ENCODE results near the gene C17orf78. TPM values are rescaled to one million over a fixed set of nuclear protein-coding genes. Genes with fewer than 3 reads are reported as not detected.

The C17orf78 gene
- total and polyA plus RNA-seq, 2 of the 13 experiments (the other 11 are each of a cell fraction or from before 2014, with no cell fraction given), result not detected

DNA sequence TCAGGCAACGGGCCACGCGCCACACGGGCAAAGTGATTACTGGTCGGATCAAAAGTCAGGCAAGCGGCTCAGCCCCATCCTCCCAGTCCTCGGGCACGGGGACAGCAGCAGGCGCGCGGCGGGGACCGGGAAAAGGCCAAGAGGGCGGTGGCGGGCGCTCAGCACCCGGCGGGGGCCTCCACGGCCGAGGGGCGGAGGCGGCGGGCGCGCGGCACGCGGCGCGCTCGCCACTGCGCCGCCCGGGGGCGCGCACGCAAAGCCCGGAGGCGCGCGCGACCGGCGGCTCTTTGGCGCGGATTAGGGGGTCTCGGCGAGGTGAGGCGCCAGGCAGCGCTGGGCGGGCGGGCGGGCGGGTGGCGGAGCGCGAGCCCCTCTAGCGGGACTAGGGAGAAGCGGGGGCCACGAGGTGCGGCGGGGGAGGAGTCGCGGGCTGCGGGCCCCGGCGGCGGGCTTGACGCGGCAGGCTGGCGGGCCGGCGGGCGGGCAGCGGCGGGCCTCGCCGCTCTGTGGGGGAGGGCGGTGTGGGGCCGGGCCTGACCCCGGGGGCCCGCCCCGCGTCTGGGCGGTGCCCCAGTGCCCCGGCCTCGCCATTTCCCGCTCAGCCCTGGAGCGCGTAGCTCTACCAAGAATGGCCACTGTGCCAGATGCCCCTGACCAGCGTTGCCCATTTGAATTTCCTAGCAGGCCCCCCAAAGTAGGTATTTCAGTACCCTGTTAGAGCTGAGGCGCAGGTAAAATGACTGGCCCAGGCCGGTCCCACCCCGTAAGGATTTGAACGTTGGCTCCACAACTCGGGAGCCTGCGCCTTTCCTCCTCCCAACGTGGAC lies 31.1 kb downstream of the C17orf78 start, which contains the start of the genes ACACA and TADA2A (continued):
- TF ChIP-seq RXRA (CRISPR knock-in tag; IDR thresholded peaks at IDR 0.05) (peak; percentile 52; the same call in 1 of the 2 replicates), ZNF768 (CRISPR knock-in tag; IDR thresholded peaks at IDR 0.05) (peak; percentile 67; the same call in 1 of the 2 replicates), SMAD3 (CRISPR knock-in tag; IDR thresholded peaks at IDR 0.05) (peak; percentile 51; the same call in 1 of the 2 replicates), RBM39 (IDR thresholded peaks at IDR 0.05; ENCODE audit: low read depth, low read length, poor library complexity, severe bottlenecking) (no peak), KDM1A (CRISPR knock-in tag; IDR thresholded peaks at IDR 0.05) (no peak), BCL6 (CRISPR knock-in tag; IDR thresholded peaks at IDR 0.05) (no peak), ZUFSP (CRISPR knock-in tag; IDR thresholded peaks at IDR 0.05; ENCODE audit: borderline replicate concordance) (no peak), ZKSCAN5 (CRISPR knock-in tag; IDR thresholded peaks at IDR 0.05) (no peak), REST (IDR thresholded peaks at IDR 0.05; ENCODE audit: borderline replicate concordance in 1 of 2, low read depth in 1 of 2, low read length in 2 of 2) (peak in 1 of 2 experiments; percentile 43; a peak in 1 of 4 replicates), ZNF552 (CRISPR knock-in tag; IDR thresholded peaks at IDR 0.05; ENCODE audit: borderline replicate concordance) (no peak), SP140L (CRISPR knock-in tag; IDR thresholded peaks at IDR 0.05; ENCODE audit: borderline replicate concordance) (no peak), XBP1 (CRISPR knock-in tag; IDR thresholded peaks at IDR 0.05) (no peak), TBX3 (IDR thresholded peaks at IDR 0.05; ENCODE audit: borderline replicate concordance) (no peak), SP2 (CRISPR knock-in tag; IDR thresholded peaks at IDR 0.05) (no peak), ZNF790 (CRISPR knock-in tag; IDR thresholded peaks at IDR 0.05; ENCODE audit: borderline replicate concordance) (no peak), ZNF274 (CRISPR knock-in tag; IDR thresholded peaks at IDR 0.05) (no peak)
- TF ChIP-seq, protein P1, sequence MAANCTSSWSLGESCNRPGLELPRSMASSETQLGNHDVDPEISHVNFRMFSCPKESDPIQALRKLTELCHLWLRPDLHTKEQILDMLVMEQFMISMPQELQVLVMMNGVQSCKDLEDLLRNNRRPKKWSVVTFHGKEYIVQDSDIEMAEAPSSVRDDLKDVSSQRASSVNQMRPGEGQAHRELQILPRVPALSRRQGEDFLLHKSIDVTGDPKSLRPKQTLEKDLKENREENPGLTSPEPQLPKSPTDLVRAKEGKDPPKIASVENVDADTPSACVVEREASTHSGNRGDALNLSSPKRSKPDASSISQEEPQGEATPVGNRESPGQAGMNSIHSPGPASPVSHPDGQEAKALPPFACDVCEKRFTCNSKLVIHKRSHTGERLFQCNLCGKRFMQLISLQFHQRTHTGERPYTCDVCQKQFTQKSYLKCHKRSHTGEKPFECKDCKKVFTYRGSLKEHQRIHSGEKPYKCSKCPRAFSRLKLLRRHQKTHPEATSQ (CRISPR knock-in tag; IDR thresholded peaks at IDR 0.05; ENCODE audit: borderline replicate concordance), result no peak
- TF ChIP-seq, protein P2, sequence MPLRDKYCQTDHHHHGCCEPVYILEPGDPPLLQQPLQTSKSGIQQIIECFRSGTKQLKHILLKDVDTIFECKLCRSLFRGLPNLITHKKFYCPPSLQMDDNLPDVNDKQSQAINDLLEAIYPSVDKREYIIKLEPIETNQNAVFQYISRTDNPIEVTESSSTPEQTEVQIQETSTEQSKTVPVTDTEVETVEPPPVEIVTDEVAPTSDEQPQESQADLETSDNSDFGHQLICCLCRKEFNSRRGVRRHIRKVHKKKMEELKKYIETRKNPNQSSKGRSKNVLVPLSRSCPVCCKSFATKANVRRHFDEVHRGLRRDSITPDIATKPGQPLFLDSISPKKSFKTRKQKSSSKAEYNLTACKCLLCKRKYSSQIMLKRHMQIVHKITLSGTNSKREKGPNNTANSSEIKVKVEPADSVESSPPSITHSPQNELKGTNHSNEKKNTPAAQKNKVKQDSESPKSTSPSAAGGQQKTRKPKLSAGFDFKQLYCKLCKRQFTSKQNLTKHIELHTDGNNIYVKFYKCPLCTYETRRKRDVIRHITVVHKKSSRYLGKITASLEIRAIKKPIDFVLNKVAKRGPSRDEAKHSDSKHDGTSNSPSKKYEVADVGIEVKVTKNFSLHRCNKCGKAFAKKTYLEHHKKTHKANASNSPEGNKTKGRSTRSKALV (CRISPR knock-in tag; IDR thresholded peaks at IDR 0.05), result peak; percentile 58; the same call in 1 of the 2 replicates
